SK-N-SH treated with all-trans-retinoic acid at 6 μM for 48 hours (cell line): ENCODE results near the gene SMYD3.
A peak's percentile ranks its signal among the peaks of the same experiment; 100 is the strongest.

Source experiments
- ATAC-seq: fragments of 200-7000 bp; cut with Tn5 transposase; 3 replicates; pipeline ENCODE4 v1.9.1; 2020; ENCODE audit warnings: mild to moderate bottlenecking, moderate library complexity
- ARNTL ChIP-seq: fragments of 450-650 bp; formaldehyde crosslinking; IDR thresholded peaks from 2 replicates; pipeline ENCODE4 v1.5.0; 2020; ENCODE audit warnings: low read depth, mild to moderate bottlenecking, moderate library complexity, borderline replicate concordance
- BACH2 ChIP-seq: fragments of 250-450 bp; sonication (Bioruptor Pico); IDR thresholded peaks from 2 replicates; pipeline ENCODE4 v1.9.0; 2021; ENCODE audit warnings: mild to moderate bottlenecking, borderline replicate concordance
- CSDC2 ChIP-seq: fragments of 250-450 bp; sonication (Bioruptor Pico); IDR thresholded peaks from 2 replicates; pipeline ENCODE4 v1.5.0; 2020; ENCODE audit warnings: mild to moderate bottlenecking, moderate library complexity
- ESRRG ChIP-seq: fragments of 250-450 bp; sonication (Bioruptor Pico); IDR thresholded peaks from 2 replicates; pipeline ENCODE4 v1.6.1; 2021; ENCODE audit warnings: mild to moderate bottlenecking
- GLIS3 ChIP-seq: fragments of 250-450 bp; sonication (Bioruptor Pico); IDR thresholded peaks from 2 replicates; pipeline ENCODE4 v1.5.0; 2020; ENCODE audit warnings: mild to moderate bottlenecking, moderate library complexity
- ISL1 ChIP-seq: fragments of 250-450 bp; sonication (Bioruptor Pico); IDR thresholded peaks from 2 replicates; pipeline ENCODE4 v2.1.2; 2022; ENCODE audit warnings: mild to moderate bottlenecking, moderate library complexity
- OSR1 ChIP-seq: fragments of 250-450 bp; sonication (Bioruptor Pico); IDR thresholded peaks from 2 replicates; pipeline ENCODE4 v1.8.0; 2022; ENCODE audit warnings: moderate library complexity, mild to moderate bottlenecking, inconsistent platforms
- PPARA ChIP-seq: fragments of 250-450 bp; sonication (Bioruptor Pico); IDR thresholded peaks from 2 replicates; pipeline ENCODE4 v1.5.0; 2020; ENCODE audit warnings: mild to moderate bottlenecking, borderline replicate concordance
- RARB ChIP-seq: fragments of 250-450 bp; sonication (Bioruptor Pico); IDR thresholded peaks from 2 replicates; pipeline ENCODE4 v1.8.0; 2021; ENCODE audit warnings: mild to moderate bottlenecking, moderate library complexity
- SNAI2 ChIP-seq: fragments of 250-450 bp; sonication (Bioruptor Pico); IDR thresholded peaks from 2 replicates; pipeline ENCODE4 v1.5.0; 2020; ENCODE audit warnings: mild to moderate bottlenecking, moderate library complexity
- TCF4 ChIP-seq: fragments of 250-450 bp; sonication (Bioruptor Pico); IDR thresholded peaks from 2 replicates; pipeline ENCODE4 v1.8.0; 2021; ENCODE audit warnings: mild to moderate bottlenecking, moderate library complexity, borderline replicate concordance
- TOX ChIP-seq: fragments of 250-450 bp; sonication (Bioruptor Pico); IDR thresholded peaks from 2 replicates; pipeline ENCODE4 v1.8.0; 2021; ENCODE audit warnings: mild to moderate bottlenecking, moderate library complexity, borderline replicate concordance
- ZC3H10 ChIP-seq: fragments of 250-450 bp; sonication (Bioruptor Pico); IDR thresholded peaks from 2 replicates; pipeline ENCODE4 v1.5.1; 2021; ENCODE audit warnings: mild to moderate bottlenecking, moderate library complexity
- ZFP3 ChIP-seq: fragments of 250-450 bp; sonication (Bioruptor Pico); IDR thresholded peaks from 2 replicates; pipeline ENCODE4 v1.5.0; 2020; ENCODE audit warnings: mild to moderate bottlenecking, moderate library complexity
- ZFP30 ChIP-seq: fragments of 450-650 bp; formaldehyde crosslinking; IDR thresholded peaks from 2 replicates; pipeline ENCODE4 v1.5.0; 2022; ENCODE audit warnings: mild to moderate bottlenecking, moderate library complexity
- ZNF70 ChIP-seq: fragments of 450-650 bp; formaldehyde crosslinking; IDR thresholded peaks from 2 replicates; pipeline ENCODE4 v1.5.0; 2020; ENCODE audit warnings: mild to moderate bottlenecking, moderate library complexity
- ZNF8 ChIP-seq: fragments of 450-650 bp; formaldehyde crosslinking; IDR thresholded peaks from 2 replicates; pipeline ENCODE4 v1.5.0; 2020; ENCODE audit warnings: mild to moderate bottlenecking, moderate library complexity
- TF ChIP-seq, protein P1 (sequence below): fragments of 250-450 bp; sonication (Bioruptor Pico); IDR thresholded peaks from 2 replicates; pipeline ENCODE4 v1.5.0; 2020; ENCODE audit warnings: mild to moderate bottlenecking, moderate library complexity
- TF ChIP-seq, protein P2 (sequence below): fragments of 250-450 bp; sonication (Bioruptor Pico); IDR thresholded peaks from 2 replicates; pipeline ENCODE4 v1.5.1; 2021; ENCODE audit warnings: mild to moderate bottlenecking, moderate library complexity
- TF ChIP-seq, protein P3 (sequence below): fragments of 250-450 bp; sonication (Bioruptor Pico); IDR thresholded peaks from 2 replicates; pipeline ENCODE4 v1.5.1; 2020; ENCODE audit warnings: low read depth, mild to moderate bottlenecking, moderate library complexity
- TF ChIP-seq, protein P4 (sequence below): fragments of 250-450 bp; sonication (Bioruptor Pico); IDR thresholded peaks from 2 replicates; pipeline ENCODE4 v1.8.0; 2020; ENCODE audit warnings: mild to moderate bottlenecking, moderate library complexity, borderline replicate concordance
- TF ChIP-seq, protein P5 (sequence below): fragments of 250-450 bp; sonication (Bioruptor Pico); IDR thresholded peaks from 2 replicates; pipeline ENCODE4 v1.8.0; 2021; ENCODE audit warnings: low read depth, mild to moderate bottlenecking, moderate library complexity, borderline replicate concordance

The SMYD3 gene

DNA sequence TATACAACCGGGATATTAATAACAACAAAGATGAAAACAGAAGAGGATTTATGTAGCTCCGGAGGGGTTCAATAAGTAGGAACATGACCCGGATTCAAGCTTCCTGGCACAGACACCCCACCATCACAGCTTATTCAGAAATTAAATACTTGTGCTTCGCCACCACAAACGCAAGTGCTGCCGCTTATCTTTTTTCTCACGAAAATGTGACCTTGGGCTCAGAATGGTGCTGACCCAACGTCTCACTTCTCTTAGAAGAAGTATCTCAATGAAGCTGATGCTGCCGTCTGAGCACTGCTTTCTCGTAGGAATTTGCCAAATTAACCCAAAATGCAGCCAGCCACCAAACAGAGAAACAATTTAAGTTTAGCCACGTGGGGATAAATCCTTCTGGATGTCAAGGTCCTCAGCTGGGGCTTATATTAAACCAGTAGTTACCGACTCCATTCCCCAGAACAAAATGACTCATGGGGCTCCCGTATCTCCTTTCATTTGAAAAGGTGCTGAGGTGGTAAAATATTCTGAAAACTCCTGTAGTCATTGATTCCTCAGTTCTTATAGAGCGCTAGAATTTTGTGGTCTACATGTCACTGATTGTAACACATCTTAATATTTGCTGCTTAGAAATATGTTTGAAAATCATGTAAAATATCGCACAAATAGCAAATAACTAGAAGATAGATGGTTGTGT is 466.7 kb downstream of the SMYD3 start (continued):
- TF ChIP-seq, protein P1, sequence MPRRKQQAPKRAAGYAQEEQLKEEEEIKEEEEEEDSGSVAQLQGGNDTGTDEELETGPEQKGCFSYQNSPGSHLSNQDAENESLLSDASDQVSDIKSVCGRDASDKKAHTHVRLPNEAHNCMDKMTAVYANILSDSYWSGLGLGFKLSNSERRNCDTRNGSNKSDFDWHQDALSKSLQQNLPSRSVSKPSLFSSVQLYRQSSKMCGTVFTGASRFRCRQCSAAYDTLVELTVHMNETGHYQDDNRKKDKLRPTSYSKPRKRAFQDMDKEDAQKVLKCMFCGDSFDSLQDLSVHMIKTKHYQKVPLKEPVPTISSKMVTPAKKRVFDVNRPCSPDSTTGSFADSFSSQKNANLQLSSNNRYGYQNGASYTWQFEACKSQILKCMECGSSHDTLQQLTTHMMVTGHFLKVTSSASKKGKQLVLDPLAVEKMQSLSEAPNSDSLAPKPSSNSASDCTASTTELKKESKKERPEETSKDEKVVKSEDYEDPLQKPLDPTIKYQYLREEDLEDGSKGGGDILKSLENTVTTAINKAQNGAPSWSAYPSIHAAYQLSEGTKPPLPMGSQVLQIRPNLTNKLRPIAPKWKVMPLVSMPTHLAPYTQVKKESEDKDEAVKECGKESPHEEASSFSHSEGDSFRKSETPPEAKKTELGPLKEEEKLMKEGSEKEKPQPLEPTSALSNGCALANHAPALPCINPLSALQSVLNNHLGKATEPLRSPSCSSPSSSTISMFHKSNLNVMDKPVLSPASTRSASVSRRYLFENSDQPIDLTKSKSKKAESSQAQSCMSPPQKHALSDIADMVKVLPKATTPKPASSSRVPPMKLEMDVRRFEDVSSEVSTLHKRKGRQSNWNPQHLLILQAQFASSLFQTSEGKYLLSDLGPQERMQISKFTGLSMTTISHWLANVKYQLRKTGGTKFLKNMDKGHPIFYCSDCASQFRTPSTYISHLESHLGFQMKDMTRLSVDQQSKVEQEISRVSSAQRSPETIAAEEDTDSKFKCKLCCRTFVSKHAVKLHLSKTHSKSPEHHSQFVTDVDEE, result no peak
- no peak for TF ChIP-seq GLIS3 (CRISPR knock-in tag)
- no peak for TF ChIP-seq TCF4 (CRISPR knock-in tag)
- no peak for TF ChIP-seq ARNTL (CRISPR knock-in tag)
- no peak for TF ChIP-seq ZC3H10 (CRISPR knock-in tag)
- no peak for TF ChIP-seq ZFP3 (CRISPR knock-in tag)

DNA sequence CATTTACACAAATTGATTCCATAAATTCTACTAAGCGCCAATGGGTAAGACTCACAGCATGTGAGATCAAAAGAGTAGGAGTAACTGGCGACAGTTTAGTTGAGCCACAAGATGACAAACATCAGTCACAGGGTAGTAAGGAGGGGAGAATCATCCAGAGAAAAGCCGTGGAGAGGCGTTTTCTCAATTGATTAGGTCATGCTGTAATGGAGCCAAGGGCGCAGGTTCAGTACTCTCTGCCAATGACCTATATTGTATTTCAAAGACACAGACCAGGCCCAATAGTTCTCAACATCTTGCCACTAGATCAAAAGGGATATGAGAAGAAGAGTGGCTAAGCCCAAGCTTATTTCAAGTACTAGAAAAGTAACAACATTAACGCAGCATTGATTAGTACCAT is 467.5 kb downstream of the SMYD3 start:
- no peak for TF ChIP-seq ZNF8 (CRISPR knock-in tag)
- no peak for TF ChIP-seq RARB (CRISPR knock-in tag)
- no peak for TF ChIP-seq ZNF70 (CRISPR knock-in tag)
- TF ChIP-seq TCF4 (CRISPR knock-in tag), result no peak
- TF ChIP-seq ISL1 (CRISPR knock-in tag), result no peak
- no peak for TF ChIP-seq PPARA (CRISPR knock-in tag)
- no peak for TF ChIP-seq BACH2 (CRISPR knock-in tag)
- TF ChIP-seq, protein P2, sequence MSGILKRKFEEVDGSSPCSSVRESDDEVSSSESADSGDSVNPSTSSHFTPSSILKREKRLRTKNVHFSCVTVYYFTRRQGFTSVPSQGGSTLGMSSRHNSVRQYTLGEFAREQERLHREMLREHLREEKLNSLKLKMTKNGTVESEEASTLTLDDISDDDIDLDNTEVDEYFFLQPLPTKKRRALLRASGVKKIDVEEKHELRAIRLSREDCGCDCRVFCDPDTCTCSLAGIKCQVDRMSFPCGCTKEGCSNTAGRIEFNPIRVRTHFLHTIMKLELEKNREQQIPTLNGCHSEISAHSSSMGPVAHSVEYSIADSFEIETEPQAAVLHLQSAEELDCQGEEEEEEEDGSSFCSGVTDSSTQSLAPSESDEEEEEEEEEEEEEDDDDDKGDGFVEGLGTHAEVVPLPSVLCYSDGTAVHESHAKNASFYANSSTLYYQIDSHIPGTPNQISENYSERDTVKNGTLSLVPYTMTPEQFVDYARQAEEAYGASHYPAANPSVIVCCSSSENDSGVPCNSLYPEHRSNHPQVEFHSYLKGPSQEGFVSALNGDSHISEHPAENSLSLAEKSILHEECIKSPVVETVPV (CRISPR knock-in tag), result no peak
- ATAC-seq, result no peak

DNA sequence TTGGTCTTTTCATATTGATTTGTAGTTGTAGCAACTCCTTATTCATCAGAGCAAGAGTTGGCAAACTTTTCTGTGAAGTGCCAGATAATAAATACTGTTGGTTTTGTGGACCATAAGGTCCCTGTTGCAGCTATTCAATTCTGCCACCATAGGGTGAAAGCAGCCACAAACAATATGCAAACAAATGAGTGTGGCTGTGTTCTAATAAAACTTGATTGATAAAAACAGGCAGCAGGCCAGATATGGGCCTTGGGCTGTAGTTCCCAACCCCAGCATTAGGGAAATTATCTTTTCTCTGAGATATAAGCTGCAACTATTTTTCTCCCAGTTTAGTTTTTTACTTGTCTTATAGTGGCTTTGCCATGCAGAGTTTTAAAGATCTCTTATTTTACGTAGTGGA is 469.2 kb downstream of the SMYD3 start:
- TF ChIP-seq OSR1 (CRISPR knock-in tag) (no peak), RARB (CRISPR knock-in tag) (no peak), SNAI2 (CRISPR knock-in tag) (no peak), ARNTL (CRISPR knock-in tag) (no peak), ZFP30 (CRISPR knock-in tag) (no peak), TOX (no peak), PPARA (CRISPR knock-in tag) (no peak), CSDC2 (CRISPR knock-in tag) (no peak), TCF4 (CRISPR knock-in tag) (no peak)
- TF ChIP-seq, protein P3, sequence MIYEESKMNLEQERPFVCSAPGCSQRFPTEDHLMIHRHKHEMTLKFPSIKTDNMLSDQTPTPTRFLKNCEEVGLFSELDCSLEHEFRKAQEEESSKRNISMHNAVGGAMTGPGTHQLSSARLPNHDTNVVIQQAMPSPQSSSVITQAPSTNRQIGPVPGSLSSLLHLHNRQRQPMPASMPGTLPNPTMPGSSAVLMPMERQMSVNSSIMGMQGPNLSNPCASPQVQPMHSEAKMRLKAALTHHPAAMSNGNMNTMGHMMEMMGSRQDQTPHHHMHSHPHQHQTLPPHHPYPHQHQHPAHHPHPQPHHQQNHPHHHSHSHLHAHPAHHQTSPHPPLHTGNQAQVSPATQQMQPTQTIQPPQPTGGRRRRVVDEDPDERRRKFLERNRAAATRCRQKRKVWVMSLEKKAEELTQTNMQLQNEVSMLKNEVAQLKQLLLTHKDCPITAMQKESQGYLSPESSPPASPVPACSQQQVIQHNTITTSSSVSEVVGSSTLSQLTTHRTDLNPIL, result no peak
- TF ChIP-seq, protein P4, sequence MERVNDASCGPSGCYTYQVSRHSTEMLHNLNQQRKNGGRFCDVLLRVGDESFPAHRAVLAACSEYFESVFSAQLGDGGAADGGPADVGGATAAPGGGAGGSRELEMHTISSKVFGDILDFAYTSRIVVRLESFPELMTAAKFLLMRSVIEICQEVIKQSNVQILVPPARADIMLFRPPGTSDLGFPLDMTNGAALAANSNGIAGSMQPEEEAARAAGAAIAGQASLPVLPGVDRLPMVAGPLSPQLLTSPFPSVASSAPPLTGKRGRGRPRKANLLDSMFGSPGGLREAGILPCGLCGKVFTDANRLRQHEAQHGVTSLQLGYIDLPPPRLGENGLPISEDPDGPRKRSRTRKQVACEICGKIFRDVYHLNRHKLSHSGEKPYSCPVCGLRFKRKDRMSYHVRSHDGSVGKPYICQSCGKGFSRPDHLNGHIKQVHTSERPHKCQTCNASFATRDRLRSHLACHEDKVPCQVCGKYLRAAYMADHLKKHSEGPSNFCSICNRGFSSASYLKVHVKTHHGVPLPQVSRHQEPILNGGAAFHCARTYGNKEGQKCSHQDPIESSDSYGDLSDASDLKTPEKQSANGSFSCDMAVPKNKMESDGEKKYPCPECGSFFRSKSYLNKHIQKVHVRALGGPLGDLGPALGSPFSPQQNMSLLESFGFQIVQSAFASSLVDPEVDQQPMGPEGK (CRISPR knock-in tag), result no peak
- no peak for ATAC-seq

DNA sequence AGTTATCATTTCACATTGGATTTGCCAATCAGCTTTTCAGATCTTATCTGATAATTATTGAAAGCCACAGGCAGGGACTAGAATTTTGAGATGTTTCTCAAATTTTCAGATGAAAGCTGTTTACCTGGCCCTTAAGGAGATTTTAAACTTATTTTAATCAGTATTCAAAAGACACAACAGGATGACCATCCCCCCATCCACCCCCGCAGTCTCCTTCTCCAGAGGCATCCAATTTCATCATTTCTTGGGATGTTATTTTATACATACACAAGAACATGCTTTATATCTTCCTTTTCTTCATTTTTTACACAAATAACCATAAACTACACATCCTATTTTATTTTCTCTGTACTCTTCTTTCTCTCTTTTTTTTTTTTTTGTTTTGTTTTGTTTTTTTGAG is 470.9 kb downstream of the SMYD3 start:
- TF ChIP-seq, protein P3, result no peak
- TF ChIP-seq, protein P2 (CRISPR knock-in tag), result no peak
- no peak for TF ChIP-seq ESRRG (CRISPR knock-in tag)
- TF ChIP-seq ZNF70 (CRISPR knock-in tag), result no peak
- no peak for TF ChIP-seq TOX
- TF ChIP-seq, protein P5, sequence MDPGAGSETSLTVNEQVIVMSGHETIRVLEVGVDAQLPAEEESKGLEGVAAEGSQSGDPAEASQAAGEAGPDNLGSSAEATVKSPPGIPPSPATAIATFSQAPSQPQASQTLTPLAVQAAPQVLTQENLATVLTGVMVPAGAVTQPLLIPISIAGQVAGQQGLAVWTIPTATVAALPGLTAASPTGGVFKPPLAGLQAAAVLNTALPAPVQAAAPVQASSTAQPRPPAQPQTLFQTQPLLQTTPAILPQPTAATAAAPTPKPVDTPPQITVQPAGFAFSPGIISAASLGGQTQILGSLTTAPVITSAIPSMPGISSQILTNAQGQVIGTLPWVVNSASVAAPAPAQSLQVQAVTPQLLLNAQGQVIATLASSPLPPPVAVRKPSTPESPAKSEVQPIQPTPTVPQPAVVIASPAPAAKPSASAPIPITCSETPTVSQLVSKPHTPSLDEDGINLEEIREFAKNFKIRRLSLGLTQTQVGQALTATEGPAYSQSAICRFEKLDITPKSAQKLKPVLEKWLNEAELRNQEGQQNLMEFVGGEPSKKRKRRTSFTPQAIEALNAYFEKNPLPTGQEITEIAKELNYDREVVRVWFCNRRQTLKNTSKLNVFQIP (CRISPR knock-in tag), result no peak
- ATAC-seq, result 0 out of 3 replicates have a peak, but pooled peaks have one; percentile 16
